Measurements from ENCODE around the gene FBXO28. TPM values are rescaled to one million over a fixed set of nuclear protein-coding genes. Genes with fewer than 3 reads are reported as not detected.

The FBXO28 gene
- total and polyA plus RNA-seq, 2 donors, result 18.3 to 19.6 TPM

DNA sequence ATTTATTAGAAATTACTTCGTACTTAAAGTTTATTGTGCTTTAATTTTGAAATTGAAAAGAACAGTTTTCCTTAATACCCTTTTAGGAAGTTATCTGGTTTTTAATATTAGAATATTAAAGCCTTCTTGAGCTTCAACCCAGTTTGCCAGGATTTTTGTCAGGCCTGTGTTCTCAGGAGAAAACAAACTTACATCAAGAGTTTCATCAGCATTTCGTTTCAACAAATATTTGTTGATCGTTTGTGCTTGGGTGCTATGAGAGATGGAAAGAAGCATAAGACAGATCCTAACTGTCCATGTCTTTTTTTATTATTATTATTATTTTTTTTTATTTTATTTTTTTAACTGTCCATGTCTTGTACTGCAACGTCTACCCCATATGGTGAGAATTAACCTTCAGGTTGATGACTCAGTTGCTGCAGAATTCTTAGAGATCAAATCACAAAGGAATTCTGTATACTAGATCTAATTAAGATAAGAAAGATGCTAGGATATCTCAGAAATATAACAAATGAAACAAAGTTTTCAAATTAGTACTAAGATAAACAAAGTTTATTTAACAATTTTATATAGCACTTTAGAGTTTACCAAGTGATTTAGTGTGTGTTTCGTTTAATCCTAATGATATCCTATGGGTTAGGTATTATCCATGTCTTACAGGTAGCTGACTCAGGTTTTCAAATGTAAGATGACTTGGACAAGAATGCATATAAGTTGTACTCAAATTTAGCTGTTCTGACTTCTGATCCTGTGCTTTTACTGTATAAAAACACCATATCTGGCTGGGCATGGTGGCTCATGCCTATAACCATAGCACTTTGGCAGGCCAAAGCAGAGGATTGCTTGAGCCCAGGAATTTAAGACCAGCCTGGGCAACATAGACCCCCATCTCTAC is 14.3 kb downstream of the FBXO28 start:
- DNase-seq (ENCODE audit: low read depth in 6 of 9, low spot score in 9 of 9), result no peak
- H3K27ac ChIP-seq (ENCODE audit: low read depth in 1 of 2, low read length in 1 of 2), result no peak overlapping the region
- H3K36me3 ChIP-seq (ENCODE audit: control insufficient read depth in 2 of 2, insufficient read depth in 2 of 2, low read length in 1 of 2), result peaks cover 19 to 30% of the 10 kb centered on the region in 2 donors
- no peaks in the 10 kb centered on the region for H3K4me1 ChIP-seq (ENCODE audit: control insufficient read depth in 2 of 2, insufficient read depth in 2 of 2, low read length in 2 of 2)
- H3K4me3 ChIP-seq (ENCODE audit: low read length in 2 of 2), result no peak overlapping the region
- H3K9me3 ChIP-seq (ENCODE audit: control insufficient read depth in 2 of 2, insufficient read depth in 1 of 2, low read length in 1 of 2), result no peaks in the 10 kb centered on the region
- 98% methylated on average over 5 of the region's 5 CpGs for WGBS
- H3K27me3 ChIP-seq (ENCODE audit: control insufficient read depth in 2 of 2, insufficient read depth in 1 of 2, low read length in 1 of 2), result no peaks in the 10 kb centered on the region

DNA sequence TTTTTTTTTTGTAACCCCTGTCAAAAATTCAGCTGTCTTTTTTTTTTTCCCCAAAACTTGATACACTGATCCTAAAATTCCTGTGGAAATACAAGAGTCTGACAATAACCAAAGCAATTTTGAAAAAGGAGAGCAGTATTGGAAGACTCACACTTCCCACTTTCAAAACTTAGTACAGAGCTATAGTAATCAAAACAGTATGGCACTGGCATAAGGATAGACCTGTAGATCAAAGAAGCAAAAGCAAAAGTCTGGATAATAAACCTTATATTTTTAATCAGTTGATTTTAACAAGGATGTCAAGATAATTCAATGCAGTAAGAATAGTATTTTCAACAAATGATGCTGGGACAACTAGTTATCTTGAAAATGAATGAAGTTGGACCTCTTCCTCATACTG is 17.3 kb downstream of the FBXO28 start:
- DNase-seq (ENCODE audit: low read depth in 6 of 9, low spot score in 9 of 9), result no peak
- Histone ChIP-seq H3K9me3 (ENCODE audit: control insufficient read depth in 2 of 2, insufficient read depth in 1 of 2, low read length in 1 of 2) (no peaks in the 10 kb centered on the region), H3K4me1 (ENCODE audit: control insufficient read depth in 2 of 2, insufficient read depth in 2 of 2, low read length in 2 of 2) (no peaks in the 10 kb centered on the region), H3K36me3 (ENCODE audit: control insufficient read depth in 2 of 2, insufficient read depth in 2 of 2, low read length in 1 of 2) (peaks cover 24 to 30% of the 10 kb centered on the region in 2 donors), H3K27ac (ENCODE audit: low read depth in 1 of 2, low read length in 1 of 2) (no peak overlapping the region), H3K27me3 (ENCODE audit: control insufficient read depth in 2 of 2, insufficient read depth in 1 of 2, low read length in 1 of 2) (no peaks in the 10 kb centered on the region), H3K4me3 (ENCODE audit: low read length in 2 of 2) (no peak overlapping the region)

DNA sequence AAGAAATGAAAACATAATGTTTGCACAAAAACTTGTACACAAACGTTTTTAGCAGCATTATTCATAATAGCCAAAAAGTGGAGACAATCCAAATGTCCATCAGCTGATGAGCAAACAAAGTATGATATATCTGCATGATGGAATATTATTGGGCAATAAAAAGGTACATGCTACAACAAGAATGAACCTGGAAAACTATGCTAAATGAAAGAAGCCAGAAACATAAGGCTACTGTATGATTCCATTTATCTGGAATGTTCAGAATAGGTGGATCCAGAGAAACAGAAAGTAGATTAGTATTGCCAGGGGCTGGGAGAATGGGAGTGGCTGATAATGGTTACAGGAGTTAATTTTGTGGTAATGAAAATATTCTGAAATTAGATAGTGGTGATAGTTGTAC is 19.0 kb downstream of the FBXO28 start:
- 87% methylated on average over 1 of the region's 1 CpG for WGBS
- DNase-seq (ENCODE audit: low read depth in 6 of 9, low spot score in 9 of 9), result no peak
- Histone ChIP-seq H3K36me3 (ENCODE audit: control insufficient read depth in 2 of 2, insufficient read depth in 2 of 2, low read length in 1 of 2) (peaks cover 24 to 37% of the 10 kb centered on the region in 2 donors), H3K27me3 (ENCODE audit: control insufficient read depth in 2 of 2, insufficient read depth in 1 of 2, low read length in 1 of 2) (no peaks in the 10 kb centered on the region), H3K4me3 (ENCODE audit: low read length in 2 of 2) (no peak overlapping the region), H3K4me1 (ENCODE audit: control insufficient read depth in 2 of 2, insufficient read depth in 2 of 2, low read length in 2 of 2) (no peaks in the 10 kb centered on the region), H3K9me3 (ENCODE audit: control insufficient read depth in 2 of 2, insufficient read depth in 1 of 2, low read length in 1 of 2) (no peaks in the 10 kb centered on the region), H3K27ac (ENCODE audit: low read depth in 1 of 2, low read length in 1 of 2) (no peak overlapping the region)

DNA sequence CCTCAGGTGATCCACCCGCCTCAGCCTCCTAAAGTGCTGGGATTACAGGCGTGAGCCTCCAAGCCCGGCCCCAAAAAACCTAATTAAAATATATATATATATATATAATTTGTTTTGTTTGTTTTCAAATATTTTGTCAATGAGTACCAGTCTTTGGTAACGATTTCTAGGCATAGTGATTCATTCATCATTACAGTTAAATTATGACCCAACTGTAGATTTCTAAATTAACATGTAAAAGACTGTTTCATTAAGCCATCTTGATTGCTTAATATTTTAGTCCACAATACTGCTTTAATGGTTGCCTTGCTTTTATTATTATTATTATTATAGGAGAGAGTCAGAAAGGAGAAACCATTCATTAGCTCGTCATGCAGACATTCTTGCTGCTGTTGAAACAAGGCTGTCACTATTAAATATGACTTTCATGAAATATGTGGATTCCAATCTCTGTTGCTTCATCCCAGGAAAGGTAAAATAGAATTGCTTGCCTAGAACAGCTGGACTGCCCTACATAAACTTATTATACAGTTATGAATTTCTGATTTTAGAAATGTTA is 19.9 kb downstream of the FBXO28 start:
- H3K9me3 ChIP-seq (ENCODE audit: control insufficient read depth in 2 of 2, insufficient read depth in 1 of 2, low read length in 1 of 2), result no peaks in the 10 kb centered on the region
- DNase-seq (ENCODE audit: low read depth in 6 of 9, low spot score in 9 of 9), result no peak
- H3K27me3 ChIP-seq (ENCODE audit: control insufficient read depth in 2 of 2, insufficient read depth in 1 of 2, low read length in 1 of 2), result no peaks in the 10 kb centered on the region
- no peak overlapping the region for H3K4me3 ChIP-seq (ENCODE audit: low read length in 2 of 2)
- 90% methylated on average over 5 of the region's 5 CpGs for WGBS
- peaks cover 24 to 41% of the 10 kb centered on the region in 2 donors for H3K36me3 ChIP-seq (ENCODE audit: control insufficient read depth in 2 of 2, insufficient read depth in 2 of 2, low read length in 1 of 2)
- no peak overlapping the region for H3K27ac ChIP-seq (ENCODE audit: low read depth in 1 of 2, low read length in 1 of 2)
- H3K4me1 ChIP-seq (ENCODE audit: control insufficient read depth in 2 of 2, insufficient read depth in 2 of 2, low read length in 2 of 2), result no peaks in the 10 kb centered on the region

DNA sequence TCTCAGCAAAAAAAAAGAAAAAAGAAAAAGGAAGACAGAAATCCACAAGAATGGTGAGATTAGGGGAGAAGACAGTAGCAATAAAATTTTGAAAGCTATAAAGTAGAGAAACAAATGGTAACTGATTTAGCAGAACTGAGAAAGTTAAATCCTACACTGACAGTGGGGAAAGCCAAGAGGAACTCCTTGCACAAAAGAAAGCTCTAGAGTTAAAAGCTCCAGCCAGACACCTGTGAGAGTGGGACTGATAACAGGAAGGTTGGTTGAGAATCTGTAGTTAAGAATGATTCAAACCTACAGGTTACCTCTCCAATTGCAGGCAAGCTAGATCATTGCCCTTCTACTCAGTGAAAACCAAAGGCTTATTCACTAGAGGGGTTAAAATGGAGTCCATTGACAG is 23.6 kb downstream of the FBXO28 start:
- no peak for DNase-seq (ENCODE audit: low read depth in 6 of 9, low spot score in 9 of 9)
- no peaks in the 10 kb centered on the region for H3K4me1 ChIP-seq (ENCODE audit: control insufficient read depth in 2 of 2, insufficient read depth in 2 of 2, low read length in 2 of 2)
- H3K27ac ChIP-seq (ENCODE audit: low read depth in 1 of 2, low read length in 1 of 2), result no peak overlapping the region
- H3K4me3 ChIP-seq (ENCODE audit: low read length in 2 of 2), result no peak overlapping the region
- no peaks in the 10 kb centered on the region for H3K27me3 ChIP-seq (ENCODE audit: control insufficient read depth in 2 of 2, insufficient read depth in 1 of 2, low read length in 1 of 2)
- H3K36me3 ChIP-seq (ENCODE audit: control insufficient read depth in 2 of 2, insufficient read depth in 2 of 2, low read length in 1 of 2), result peaks cover 9 to 24% of the 10 kb centered on the region in 2 donors
- no peaks in the 10 kb centered on the region for H3K9me3 ChIP-seq (ENCODE audit: control insufficient read depth in 2 of 2, insufficient read depth in 1 of 2, low read length in 1 of 2)

DNA sequence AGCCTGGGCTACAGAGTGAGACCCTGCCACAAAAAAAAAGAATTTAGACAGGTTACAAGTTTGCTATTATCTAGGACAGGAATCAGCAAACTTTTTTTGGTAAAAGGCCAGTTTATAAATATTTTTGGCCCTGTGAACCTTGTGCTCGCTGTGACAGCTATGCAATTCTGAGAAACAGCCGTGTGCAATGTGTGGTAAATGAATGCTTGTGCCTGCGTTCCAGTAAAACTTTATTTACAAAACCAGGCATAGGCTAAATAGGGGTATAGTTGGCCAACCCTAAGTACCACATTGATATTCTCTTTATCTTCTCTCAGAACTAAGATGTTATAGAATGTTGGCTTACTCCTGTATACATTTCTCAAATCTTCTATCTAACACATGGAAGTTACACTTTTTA is 24.3 kb downstream of the FBXO28 start:
- DNase-seq (ENCODE audit: low read depth in 6 of 9, low spot score in 9 of 9), result no peak
- H3K9me3 ChIP-seq (ENCODE audit: control insufficient read depth in 2 of 2, insufficient read depth in 1 of 2, low read length in 1 of 2), result no peaks in the 10 kb centered on the region
- no peaks in the 10 kb centered on the region for H3K4me1 ChIP-seq (ENCODE audit: control insufficient read depth in 2 of 2, insufficient read depth in 2 of 2, low read length in 2 of 2)
- no peak overlapping the region for H3K27ac ChIP-seq (ENCODE audit: low read depth in 1 of 2, low read length in 1 of 2)
- H3K27me3 ChIP-seq (ENCODE audit: control insufficient read depth in 2 of 2, insufficient read depth in 1 of 2, low read length in 1 of 2), result no peaks in the 10 kb centered on the region
- H3K4me3 ChIP-seq (ENCODE audit: low read length in 2 of 2), result no peak overlapping the region
- H3K36me3 ChIP-seq (ENCODE audit: control insufficient read depth in 2 of 2, insufficient read depth in 2 of 2, low read length in 1 of 2), result peaks cover 7 to 19% of the 10 kb centered on the region in 2 donors
- WGBS, result 82% methylated on average over 3 of the region's 3 CpGs

DNA sequence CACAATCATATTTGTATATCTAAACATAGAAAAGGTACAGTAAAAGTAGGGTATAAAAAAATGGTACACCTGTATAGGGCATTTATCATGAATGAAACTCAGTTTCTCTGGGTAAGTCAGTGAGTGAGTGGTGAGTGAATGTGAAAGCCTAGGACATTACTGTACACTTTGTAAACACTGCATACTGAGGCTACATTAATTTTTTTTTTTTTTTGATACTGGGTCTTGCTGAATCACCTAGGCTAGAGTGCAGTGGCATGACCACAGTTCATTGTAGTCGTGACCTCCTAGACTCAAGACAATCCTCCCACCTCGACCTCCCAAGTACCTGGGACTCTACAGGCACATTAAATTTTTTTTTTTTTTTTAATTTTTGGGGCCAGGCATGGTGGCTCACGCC is 27.8 kb downstream of the FBXO28 start:
- 98% methylated on average over 3 of the region's 3 CpGs for WGBS
- no peak overlapping the region for H3K4me3 ChIP-seq (ENCODE audit: low read length in 2 of 2)
- no peak for DNase-seq (ENCODE audit: low read depth in 6 of 9, low spot score in 9 of 9)
- no peak overlapping the region for H3K27ac ChIP-seq (ENCODE audit: low read depth in 1 of 2, low read length in 1 of 2)
- no peaks in the 10 kb centered on the region for H3K27me3 ChIP-seq (ENCODE audit: control insufficient read depth in 2 of 2, insufficient read depth in 1 of 2, low read length in 1 of 2)
- peaks cover 10 to 18% of the 10 kb centered on the region in 2 donors for H3K36me3 ChIP-seq (ENCODE audit: control insufficient read depth in 2 of 2, insufficient read depth in 2 of 2, low read length in 1 of 2)
- no peaks in the 10 kb centered on the region for H3K9me3 ChIP-seq (ENCODE audit: control insufficient read depth in 2 of 2, insufficient read depth in 1 of 2, low read length in 1 of 2)
- no peaks in the 10 kb centered on the region for H3K4me1 ChIP-seq (ENCODE audit: control insufficient read depth in 2 of 2, insufficient read depth in 2 of 2, low read length in 2 of 2)

DNA sequence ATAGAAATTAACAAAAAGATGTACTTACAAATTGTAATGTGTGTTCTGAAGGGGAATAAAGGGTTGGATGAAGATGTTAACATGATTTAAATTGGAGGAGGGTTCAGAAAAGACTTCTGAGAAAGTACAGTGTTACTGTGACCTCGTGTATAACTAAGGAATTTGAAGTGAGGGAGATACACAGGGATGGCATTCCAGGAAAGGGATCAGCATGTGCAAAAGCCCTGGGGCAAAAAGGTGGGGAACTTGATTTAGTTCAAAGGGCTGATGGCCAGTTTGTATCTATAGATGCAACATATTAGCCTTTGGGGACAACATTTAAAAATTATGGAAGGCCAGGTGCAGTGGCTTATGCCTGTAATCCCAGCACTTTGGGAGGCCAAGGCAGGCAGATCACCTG is 35.8 kb downstream of the FBXO28 start:
- no peaks in the 10 kb centered on the region for H3K4me1 ChIP-seq (ENCODE audit: control insufficient read depth in 2 of 2, insufficient read depth in 2 of 2, low read length in 2 of 2)
- H3K27ac ChIP-seq (ENCODE audit: low read depth in 1 of 2, low read length in 1 of 2), result no peak overlapping the region
- H3K9me3 ChIP-seq (ENCODE audit: control insufficient read depth in 2 of 2, insufficient read depth in 1 of 2, low read length in 1 of 2), result no peaks in the 10 kb centered on the region
- WGBS, result 92% methylated on average over 1 of the region's 1 CpG
- peaks cover 7 to 9% of the 10 kb centered on the region in 2 donors for H3K36me3 ChIP-seq (ENCODE audit: control insufficient read depth in 2 of 2, insufficient read depth in 2 of 2, low read length in 1 of 2)
- no peaks in the 10 kb centered on the region for H3K27me3 ChIP-seq (ENCODE audit: control insufficient read depth in 2 of 2, insufficient read depth in 1 of 2, low read length in 1 of 2)
- DNase-seq (ENCODE audit: low read depth in 6 of 9, low spot score in 9 of 9), result no peak
- H3K4me3 ChIP-seq (ENCODE audit: low read length in 2 of 2), result no peak overlapping the region

DNA sequence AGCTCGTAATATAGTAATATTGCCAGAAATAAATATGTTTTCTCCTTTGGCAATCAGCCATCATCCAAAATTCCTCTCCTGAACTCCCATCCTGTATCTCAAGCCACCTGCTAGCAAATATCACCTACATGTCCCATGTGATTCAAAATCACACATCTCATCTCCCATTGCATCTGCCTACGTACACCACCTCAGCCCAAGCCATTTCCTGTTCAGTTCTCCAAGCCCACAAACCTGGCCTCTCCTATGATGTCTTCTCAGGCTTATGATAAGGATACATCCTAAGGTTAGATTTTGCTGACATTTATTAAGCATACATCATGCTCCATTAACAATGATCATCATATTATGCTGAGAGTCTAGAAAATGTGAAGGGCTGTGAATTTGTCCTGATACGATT is 37.2 kb downstream of the FBXO28 start:
- H3K27me3 ChIP-seq (ENCODE audit: control insufficient read depth in 2 of 2, insufficient read depth in 1 of 2, low read length in 1 of 2), result no peaks in the 10 kb centered on the region
- no peaks in the 10 kb centered on the region for H3K9me3 ChIP-seq (ENCODE audit: control insufficient read depth in 2 of 2, insufficient read depth in 1 of 2, low read length in 1 of 2)
- H3K4me1 ChIP-seq (ENCODE audit: control insufficient read depth in 2 of 2, insufficient read depth in 2 of 2, low read length in 2 of 2), result no peaks in the 10 kb centered on the region
- no peak overlapping the region for H3K4me3 ChIP-seq (ENCODE audit: low read length in 2 of 2)
- WGBS, result 74% methylated on average over 3 of the region's 3 CpGs
- peaks cover 4 to 18% of the 10 kb centered on the region in 2 donors for H3K36me3 ChIP-seq (ENCODE audit: control insufficient read depth in 2 of 2, insufficient read depth in 2 of 2, low read length in 1 of 2)
- no peak overlapping the region for H3K27ac ChIP-seq (ENCODE audit: low read depth in 1 of 2, low read length in 1 of 2)
- no peak for DNase-seq (ENCODE audit: low read depth in 6 of 9, low spot score in 9 of 9)

Data from thymus (tissue), 11 donors.